ENCODE results near the gene AQP12B.

The AQP12B gene

DNA sequence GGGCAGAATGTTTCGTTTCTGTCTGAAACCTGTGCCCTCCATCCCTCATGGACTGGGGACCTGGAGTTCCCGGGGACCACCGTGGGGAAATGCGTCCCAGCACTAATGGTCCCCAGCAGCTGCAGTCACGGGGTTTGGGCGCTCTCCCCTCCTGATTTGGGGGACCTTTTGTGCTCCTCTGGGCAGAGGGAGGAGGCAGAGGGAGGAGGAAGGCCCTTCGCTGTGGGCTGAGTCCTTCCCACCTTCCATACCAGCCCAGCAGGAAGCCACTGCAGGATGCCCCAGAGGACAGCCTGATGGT is 54.2 kb downstream of the AQP12B start:
- TF ChIP-seq, protein P1, sequence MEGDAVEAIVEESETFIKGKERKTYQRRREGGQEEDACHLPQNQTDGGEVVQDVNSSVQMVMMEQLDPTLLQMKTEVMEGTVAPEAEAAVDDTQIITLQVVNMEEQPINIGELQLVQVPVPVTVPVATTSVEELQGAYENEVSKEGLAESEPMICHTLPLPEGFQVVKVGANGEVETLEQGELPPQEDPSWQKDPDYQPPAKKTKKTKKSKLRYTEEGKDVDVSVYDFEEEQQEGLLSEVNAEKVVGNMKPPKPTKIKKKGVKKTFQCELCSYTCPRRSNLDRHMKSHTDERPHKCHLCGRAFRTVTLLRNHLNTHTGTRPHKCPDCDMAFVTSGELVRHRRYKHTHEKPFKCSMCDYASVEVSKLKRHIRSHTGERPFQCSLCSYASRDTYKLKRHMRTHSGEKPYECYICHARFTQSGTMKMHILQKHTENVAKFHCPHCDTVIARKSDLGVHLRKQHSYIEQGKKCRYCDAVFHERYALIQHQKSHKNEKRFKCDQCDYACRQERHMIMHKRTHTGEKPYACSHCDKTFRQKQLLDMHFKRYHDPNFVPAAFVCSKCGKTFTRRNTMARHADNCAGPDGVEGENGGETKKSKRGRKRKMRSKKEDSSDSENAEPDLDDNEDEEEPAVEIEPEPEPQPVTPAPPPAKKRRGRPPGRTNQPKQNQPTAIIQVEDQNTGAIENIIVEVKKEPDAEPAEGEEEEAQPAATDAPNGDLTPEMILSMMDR (IDR thresholded peaks at IDR 0.05), result no peak
- TF ChIP-seq ZFX (IDR thresholded peaks at IDR 0.05; ENCODE audit: borderline replicate concordance), result no peak
- H3K27ac ChIP-seq, result no peak overlapping the region

DNA sequence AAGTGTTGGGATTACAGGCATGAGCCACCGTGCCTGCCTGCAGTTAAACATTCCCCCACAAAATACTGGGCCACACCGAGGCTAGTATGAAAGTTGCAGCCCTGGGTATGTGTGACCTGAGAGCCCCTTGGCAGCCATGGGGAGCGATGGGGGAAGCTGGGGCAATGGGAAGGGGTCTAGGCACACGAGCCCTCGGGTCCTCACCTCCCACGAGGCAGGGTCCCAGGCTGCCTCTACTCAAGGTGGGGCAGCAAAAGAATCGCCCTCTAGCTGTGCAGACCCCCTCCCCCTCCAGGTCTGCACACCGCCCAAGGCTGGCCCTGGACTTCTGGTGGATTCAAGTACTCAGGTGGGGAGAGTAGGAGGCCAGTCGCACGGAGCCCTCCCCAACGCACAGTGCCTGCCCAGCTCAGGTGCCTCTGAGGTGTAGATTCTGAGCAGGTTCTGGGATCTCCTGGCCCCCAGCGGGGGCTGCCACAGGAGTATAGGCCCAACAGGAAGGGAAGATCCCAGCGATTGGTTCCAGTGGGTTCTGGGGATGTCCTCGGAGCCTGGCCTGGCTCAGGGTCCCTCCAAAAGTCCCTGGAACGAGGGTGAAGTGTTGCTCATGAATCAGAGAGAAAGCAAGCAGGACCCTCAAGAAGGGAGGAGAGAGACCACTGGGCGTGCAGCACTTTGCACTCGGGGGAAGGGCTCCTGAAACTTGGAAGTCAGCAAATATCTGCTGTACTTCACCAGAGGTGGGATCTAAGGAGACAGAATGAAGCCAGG is 54.8 kb downstream of the AQP12B start:
- H3K27ac ChIP-seq, result no peak overlapping the region
- TF ChIP-seq, protein P1 (IDR thresholded peaks at IDR 0.05), result no peak
- no peak for TF ChIP-seq ZFX (IDR thresholded peaks at IDR 0.05; ENCODE audit: borderline replicate concordance)

DNA sequence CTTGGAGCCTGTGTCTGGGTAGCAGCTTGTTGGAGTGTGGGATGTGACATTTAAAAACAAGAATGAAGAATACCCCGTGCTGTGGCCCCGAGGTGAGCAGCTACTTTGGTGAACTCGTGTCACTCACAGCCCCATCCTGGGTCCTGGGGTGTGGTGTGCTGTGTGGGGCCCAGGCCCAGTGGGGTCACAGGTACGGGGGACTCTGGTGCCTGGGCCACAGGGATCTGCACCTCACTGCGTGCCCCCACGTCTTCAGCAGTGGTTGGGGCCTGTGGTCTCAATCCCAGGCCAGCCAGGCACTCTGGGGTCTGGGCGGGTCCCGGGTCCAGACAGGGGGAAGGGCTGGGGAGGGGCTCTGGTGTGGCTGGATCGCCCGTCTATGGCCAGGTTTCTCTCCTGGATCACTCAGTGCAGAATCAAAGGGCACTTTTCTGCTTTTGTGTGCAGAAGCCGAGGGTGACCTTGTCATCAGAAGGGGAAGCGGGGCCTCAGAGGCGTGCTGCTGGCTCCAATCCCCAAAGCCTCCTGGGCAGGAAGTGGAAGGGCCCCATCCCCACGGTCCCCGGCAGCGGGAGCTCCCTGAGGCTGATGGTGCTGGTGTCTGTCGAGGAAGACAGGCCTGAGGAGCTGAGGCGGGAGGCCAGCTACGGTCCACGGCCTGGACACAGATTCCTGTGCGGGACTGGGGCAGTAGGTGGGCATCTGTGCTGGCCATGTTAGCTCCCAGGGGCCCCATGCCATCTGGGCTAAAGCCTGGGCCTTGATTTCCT is 56.0 kb downstream of the AQP12B start:
- no peak overlapping the region for H3K27ac ChIP-seq
- TF ChIP-seq ZFX (IDR thresholded peaks at IDR 0.05; ENCODE audit: borderline replicate concordance), result no peak
- TF ChIP-seq, protein P1 (IDR thresholded peaks at IDR 0.05), result no peak
